Stimulated activated CD8-positive, alpha-beta memory T cell treated with anti-CD3 and anti-CD28 coated beads, Interleukin-12 subunit alpha, Interleukin-12 subunit beta, amount 100 ng/mL, for 4 hours (primary cell): Measurements from ENCODE around the gene C2orf76.
"Not testable (repeated sequence)": the region's sequence is repeated elsewhere in the genome, so short reads cannot be mapped to it uniquely, and the experiment has no call there.

Source experiments
- DNase-seq: peaks from one replicate; pipeline ENCODE4 v3.0.0-alpha.2; 2020; ENCODE audit warnings: low read depth

C2orf76 gene

GRCh38 chr2:119366649-119367471 lies at the start of gene C2orf76, which contains the start of gene DBI:
C2orf76 (minus strand) TSS chr2:119366834; CDS start chr2:119339959, 26,875 bp downstream.
DBI (plus strand) TSS chr2:119366977; CDS start chr2:119367052, 75 bp downstream.
- DNase-seq: peak; percentile 89

DNA sequence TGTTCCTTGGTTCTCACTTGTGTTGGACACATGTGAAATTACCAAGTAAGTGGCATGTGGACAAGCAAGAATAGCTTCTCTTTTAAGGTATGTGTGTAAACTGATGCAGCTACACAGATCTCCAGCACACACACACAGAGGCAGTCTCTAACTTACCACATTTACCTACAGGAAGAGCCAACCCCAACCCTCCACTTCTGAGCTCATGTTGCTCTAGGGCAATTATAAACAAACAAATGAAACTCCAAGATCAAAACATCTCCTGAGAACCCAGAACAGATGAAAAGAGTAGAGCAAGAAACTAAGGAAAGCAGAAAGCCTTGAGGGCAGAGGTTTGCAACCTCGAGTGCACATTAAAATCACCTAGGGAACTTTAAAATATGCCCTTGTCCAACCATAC lies 49.0 kb upstream of the C2orf76 start:
- no peak for DNase-seq

DNA sequence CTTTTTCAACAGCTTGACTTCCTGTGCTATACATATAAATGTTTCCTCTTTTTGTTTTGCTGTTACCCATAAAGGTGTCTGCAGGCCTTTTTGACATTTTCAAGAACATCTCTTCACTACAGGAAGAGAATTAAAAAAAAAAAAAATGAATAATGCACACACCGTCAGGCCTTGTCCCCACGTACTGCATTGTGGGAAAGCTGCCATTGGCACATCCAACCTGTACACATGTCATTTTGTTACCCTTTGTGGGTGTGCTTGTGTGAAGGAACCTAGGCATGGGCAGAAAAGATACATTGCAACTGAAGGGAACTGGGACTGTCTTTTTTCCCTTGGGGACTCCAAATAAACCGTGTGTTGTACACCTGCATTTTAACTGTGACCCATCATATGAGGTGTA lies 48.3 kb upstream of the C2orf76 start:
- no peak for DNase-seq

GRCh38 chr2:119409506-119409905 lies 42.9 kb upstream of the C2orf76 start:
- DNase-seq: no peak

GRCh38 chr2:119408221-119408619 lies 41.6 kb upstream of the C2orf76 start:
- no peak for DNase-seq

- DNase-seq: no peak
These were observed 41.0 kb upstream of the C2orf76 start for GRCh38 chr2:119407430-119408220.

DNA sequence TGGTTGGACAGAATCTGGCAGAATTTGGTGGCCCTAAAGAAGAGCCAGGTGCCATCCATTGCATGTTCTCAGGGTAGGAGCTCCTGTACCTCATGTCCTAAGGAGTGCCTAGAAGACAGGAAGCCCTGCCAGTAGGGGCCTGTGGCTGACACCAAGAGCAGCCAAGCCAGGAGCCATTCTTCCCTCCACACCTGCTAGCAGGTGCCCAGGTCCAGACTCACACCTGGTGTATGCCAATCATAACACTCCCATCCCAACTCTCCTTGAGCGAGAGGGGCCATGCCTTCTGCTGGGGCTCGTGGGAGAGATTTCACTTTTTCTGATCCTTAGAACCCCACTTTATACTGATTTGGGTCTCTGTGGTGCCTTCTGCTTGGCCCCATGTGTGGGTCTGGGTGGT lies 38.5 kb upstream of the C2orf76 start:
- no peak for DNase-seq

- DNase-seq: not testable (repeated sequence)
These were observed 37.0 kb upstream of the C2orf76 start for GRCh38 chr2:119403618-119404017.

DNA sequence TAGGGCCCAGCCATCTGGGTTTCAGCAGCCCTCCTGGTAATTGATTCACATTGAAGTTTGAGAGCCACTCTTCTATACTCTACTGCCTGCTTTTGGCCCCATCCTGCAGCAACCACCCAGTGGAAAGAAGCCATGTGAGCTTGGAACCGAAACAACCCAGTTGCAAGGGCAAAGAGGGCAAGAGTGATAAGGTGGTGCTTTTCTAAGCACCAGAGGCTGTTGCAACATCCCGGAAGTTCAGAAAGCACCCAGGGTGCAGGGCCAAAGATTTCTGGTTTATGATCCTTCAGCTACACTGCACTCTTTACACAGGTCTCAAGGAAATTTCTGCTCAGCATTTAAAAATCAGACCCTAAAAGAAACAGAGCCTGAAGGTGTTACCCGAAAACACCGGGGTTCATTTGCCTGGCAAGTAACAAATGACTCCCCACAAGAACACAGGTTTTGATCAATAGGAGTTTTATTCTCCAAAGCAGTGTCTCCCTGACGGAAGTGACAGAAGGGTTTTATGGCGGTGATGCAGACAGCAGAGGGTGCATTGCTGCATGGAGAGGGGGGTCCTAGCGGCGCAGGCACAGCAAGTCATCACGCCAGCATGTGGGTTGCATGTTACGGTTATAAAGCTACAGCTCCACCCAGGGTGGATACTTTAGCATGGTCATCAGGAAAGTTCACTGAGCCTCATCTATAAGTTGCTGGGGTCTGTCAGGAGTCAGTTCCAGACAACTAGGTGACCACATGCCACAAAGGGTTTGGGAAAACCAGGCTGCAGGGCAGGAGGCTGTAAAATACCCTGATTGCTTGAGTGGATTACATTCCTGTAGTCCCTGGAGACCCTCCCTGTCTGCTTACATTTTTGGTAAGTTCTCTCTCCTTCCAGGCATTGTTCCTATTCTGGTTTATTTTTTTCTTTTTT lies 36.3 kb upstream of the C2orf76 start:
- DNase-seq: no peak

GRCh38 chr2:119402106-119402505 lies 35.5 kb upstream of the C2orf76 start:
- DNase-seq: no peak

- no peak for DNase-seq
These were observed 30.6 kb upstream of the C2orf76 start for GRCh38 chr2:119397196-119397595.

- DNase-seq: no peak
These were observed 27.5 kb upstream of the C2orf76 start for GRCh38 chr2:119393971-119394748.

DNA sequence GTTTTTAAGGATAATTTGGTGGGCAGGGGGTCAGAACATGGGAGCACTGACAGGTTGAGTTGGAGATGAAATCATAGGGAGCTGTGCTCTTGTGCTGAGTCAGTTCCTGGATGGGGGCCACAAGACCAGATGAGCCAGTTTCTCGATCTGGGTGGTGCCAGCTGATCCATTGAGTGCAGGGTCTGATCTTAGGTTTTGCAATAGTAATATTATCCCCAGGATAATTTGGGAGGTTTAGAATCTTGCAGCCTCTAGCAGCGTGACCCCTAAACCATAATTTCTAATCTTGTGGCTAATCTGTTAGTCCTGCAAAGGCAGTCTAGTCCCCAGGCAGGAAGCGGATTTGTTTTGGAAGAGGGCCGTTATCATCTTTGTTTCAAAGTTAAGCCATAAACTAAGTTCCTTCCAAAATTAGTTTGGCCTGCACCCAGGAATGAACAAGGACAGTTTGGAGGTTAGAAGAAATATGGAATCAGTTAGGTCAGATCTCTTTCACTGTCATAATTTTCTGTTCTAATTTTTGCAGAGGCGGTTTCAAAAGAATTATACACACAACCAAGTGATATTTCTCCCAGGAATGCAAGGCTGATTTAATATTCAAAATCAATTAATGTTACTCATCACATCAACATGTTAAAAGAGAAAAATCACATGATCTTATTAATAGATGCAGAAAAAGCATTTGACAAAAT lies 23.1 kb upstream of the C2orf76 start:
- no peak for DNase-seq

GRCh38 chr2:119387381-119388129 lies 20.9 kb upstream of the C2orf76 start:
- DNase-seq: no peak

DNA sequence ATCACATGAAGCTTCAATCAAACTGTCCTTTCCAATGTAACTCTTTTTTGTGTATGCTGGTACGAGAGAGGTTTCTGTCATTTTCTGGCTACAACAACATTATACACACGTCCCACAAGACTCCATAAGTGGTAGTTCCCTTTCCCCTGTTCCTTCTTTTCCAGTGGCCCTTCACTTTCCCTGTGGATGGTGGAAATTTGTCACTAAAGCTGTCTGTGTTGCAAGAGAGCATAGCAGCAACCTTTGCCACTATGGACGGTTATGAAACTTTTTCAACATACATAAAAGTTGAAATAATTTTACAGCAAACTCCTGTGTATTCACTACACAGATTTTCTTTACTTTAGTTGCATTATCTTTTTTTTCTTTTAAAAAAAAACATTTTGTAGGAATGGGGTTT lies 18.8 kb upstream of the C2orf76 start:
- DNase-seq: no peak

DNA sequence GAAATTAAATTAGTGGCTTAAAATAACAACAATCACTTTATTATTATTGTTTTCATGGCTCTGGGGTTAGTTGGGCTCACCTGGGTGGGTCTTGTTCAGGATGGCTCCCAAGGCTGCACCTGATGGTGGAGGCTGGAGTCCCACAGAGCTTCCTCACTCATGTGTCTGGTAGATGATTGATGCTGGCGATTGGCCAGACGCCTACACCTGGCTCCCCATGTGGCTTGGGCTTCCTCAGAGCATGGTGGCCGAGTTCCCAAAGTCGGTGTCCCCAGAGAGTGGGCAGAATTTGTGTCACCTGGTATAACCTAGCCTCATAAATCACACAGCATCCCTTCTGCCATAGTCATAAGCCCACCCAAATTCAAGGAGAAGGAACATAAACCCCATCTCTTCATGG lies 18.3 kb upstream of the C2orf76 start:
- no peak for DNase-seq

DNA sequence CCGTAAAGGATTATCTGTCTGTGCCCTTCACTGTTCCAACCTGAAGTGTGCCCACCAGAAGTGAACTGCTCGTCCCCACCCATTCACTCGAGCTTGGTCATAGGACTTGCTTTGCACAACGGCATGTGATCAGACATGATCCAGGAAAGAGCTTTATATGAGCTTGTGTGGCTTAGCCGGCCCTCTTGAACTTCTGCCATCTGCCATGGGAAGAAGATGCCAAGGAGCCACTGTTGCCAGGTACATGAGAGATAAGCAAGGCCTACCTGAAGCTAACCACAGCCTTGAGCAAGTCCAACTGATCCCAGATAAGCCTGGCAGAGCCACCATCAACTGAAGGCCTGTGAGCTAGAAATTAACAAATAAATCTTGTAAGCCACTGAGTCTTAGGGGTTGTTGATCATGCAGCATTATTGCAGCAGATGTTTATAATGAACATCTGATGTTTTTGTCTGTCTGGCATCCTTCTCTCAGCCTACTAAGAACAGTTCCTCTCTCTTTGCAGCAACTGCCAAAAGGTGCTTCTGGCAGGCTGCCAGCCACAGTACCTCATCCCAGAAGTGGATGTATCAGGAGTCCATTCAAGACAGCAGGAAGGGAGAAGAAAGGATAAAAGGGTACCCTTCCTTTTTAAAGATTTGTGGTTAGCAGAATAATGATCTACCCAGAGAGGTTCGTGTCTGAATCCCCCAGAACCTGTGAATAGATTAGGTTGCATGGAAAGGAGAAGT lies 16.9 kb upstream of the C2orf76 start:
- DNase-seq: no peak

DNA sequence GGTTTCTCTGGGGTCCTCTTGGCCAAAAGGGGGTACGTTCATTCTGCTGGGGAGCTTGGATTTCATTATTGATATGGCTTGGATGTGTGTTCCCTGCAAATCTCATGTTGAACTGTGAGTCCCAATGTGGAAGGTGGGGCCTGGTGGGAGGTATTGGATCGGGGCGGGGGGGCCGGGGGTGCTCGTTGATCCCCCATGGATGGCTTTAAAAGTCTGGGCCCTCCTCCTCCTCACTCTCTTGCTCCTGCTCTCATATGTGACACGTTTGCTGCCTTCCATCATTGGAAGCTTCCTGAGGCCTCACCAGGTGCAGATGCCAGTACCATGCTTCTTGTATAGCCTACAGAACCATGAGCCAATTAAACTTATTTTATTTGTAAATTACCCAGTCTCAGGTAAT lies 11.9 kb upstream of the C2orf76 start:
- no peak for DNase-seq

- DNase-seq: no peak
These were observed 11.3 kb upstream of the C2orf76 start for GRCh38 chr2:119377993-119378345.
